DMS53 treated with DMSO at 0.1 percent for 48 hours (cell line): Measurements from ENCODE around the gene MOK.

Experiments
- DNase-seq: peaks from one replicate; lab custom pipeline; 2025; ENCODE audit not compliant: unreplicated experiment; lab: John Stamatoyannopoulos, UW

MOK gene

GRCh38 chr14:102208741-102209140 is 96.2 kb downstream of the MOK start:
- DNase-seq = no peak

DNA sequence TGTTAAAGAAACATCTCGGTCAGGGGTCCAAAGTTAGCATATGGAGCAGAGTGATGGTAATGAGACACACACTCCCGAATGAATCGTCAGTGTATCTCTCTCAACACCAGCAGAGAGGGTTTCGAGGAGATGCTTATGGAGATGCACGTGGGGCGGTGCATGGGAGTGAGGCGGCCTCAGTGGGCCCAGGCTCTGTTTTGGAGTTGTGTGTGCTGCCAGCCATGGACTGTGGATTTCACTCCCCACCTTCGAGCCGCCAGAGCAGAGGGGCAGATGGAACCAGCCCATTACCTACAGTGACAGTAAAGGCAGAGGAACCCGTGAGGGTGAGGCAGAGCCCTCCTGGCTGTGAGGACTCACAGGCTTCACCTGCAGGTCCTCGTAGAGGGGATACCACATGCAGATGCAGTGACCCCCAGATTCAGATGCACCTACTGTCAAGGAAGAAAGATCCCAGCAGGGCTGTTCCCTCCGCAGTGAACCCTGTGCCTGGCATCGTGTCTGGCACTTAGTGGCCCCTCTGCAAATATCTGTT is 97.1 kb downstream of the MOK start:
- DNase-seq = no peak

- no peak for DNase-seq
Measured at GRCh38 chr14:102206918-102207317, 98.0 kb downstream of the MOK start.

GRCh38 chr14:102205560-102205959 is 99.4 kb downstream of the MOK start:
- no peak for DNase-seq

- no peak for DNase-seq
Measured at GRCh38 chr14:102203382-102203781, 101.6 kb downstream of the MOK start.

DNA sequence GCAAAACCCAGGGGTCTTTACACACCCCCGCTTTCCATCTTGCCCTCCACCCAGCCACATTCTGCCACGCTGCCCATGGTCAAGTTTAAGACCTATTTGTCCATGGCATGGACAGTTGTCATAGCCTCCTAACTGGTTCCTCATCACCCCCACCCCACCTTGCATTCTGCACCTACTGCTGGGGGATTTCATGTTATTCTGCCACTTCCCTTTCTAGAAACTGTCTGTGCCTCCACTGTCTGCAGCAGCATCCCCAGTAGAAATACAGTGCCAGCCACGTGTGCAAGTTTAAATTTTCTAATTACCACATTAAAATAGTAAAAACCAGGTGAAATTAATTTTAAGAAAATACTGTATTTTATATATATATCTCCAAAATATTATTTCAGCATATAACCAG is 102.0 kb downstream of the MOK start:
- DNase-seq = no peak

DNA sequence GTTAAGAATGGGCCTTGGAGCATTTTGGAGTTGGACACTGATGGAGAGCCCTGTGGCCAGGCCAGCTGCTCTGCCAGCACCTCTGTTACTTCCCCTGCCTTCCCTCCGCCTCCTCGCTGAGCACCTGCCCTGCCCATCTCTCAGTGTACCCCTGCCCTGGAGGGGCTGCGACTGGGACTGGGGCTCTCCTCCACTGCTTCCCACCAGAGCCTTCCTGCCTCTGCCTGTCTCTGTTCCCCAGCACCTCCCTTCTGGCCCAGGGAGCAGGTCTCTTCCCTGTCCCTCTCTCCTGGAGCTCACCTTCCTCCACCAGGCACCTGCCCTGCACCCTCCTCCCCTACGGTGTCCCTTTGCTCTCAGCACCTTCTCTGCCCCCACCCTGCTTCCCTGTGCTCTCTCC is 103.2 kb downstream of the MOK start:
- no peak for DNase-seq

DNA sequence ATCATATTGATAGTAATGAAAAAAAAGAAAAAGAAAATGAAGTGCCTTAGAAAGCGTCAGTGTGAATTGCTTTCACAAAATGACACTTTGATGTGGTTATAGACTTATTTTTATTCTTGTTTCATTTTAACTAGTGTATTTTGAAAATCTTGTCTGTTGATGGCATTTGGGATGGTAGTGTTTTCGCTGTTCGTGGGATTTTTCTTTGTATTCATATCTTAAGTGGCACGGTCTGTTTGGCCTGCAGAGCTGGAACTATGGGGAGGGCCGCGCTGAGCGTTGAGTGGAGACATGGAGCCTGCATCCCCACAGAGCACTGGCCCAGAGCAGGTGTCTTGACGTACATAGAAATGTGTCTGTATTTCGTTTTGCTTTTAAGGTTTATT is 103.6 kb downstream of the MOK start:
- no peak for DNase-seq

- no peak for DNase-seq
Measured at GRCh38 chr14:102200690-102201352, 104.1 kb downstream of the MOK start.

- DNase-seq = no peak
Measured at GRCh38 chr14:102197317-102197853, 107.6 kb downstream of the MOK start.

DNA sequence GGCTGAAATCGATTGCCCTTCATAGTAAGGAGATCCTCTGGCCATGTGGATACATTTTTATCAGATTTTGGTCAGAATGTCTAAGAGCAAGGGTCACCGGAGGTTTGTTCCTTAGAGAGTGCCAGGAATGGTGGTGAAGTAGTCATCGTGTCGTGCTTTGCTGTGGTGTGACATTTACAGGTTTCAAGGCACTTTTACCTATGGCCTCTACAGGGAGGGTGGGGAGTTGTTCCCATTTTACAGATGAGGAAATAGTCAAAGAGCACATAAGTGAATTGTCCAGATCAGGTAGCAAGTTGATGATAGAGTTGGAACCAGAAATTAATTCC is 108.1 kb downstream of the MOK start:
- no peak for DNase-seq

GRCh38 chr14:102196039-102196901 is 108.7 kb downstream of the MOK start:
- DNase-seq = no peak

- no peak for DNase-seq
Measured at GRCh38 chr14:102195446-102195845, 109.5 kb downstream of the MOK start.

DNA sequence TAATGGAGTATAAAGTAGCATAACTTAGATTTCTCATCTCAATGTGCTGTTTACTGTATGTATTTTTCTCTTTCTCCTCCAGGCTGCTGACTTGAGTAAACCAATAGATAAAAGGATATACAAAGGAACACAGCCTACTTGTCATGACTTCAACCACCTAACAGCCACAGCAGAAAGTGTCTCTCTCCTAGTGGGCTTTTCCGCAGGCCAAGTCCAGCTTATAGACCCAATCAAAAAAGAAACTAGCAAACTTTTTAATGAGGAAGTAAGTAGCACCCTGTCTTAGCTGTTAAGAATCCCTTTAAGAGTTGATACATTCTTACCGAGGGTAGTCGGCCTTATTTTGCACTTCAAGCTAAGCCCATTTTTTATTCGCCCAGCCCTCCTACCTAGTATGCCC is 110.1 kb downstream of the MOK start:
- DNase-seq = no peak

GRCh38 chr14:102192840-102193502 is 112.0 kb downstream of the MOK start:
- DNase-seq = no peak

DNA sequence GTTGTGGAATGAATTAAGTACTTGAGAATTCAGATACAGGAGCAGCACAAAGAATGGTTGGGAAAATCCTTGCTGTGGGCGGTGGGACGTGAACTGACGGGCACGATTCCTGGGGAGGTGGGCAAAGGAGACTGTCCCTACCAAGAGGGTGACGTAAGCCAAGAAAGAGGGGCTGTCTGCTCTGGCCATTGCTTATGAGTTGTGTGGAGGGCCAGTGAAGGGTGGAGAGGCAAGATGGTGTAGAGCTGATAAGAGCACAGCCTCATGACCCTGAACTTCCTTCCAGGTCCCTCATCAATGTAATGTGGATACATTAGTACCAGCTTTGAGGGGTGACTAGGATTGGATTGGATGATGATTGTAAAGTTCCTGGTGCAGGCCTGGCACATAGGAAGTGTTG is 115.1 kb downstream of the MOK start:
- no peak for DNase-seq

GRCh38 chr14:102188187-102188586 is 116.8 kb downstream of the MOK start:
- no peak for DNase-seq

- DNase-seq = no peak
Measured at GRCh38 chr14:102187568-102188001, 117.4 kb downstream of the MOK start.

GRCh38 chr14:102187044-102187443 is 117.9 kb downstream of the MOK start:
- DNase-seq = no peak

GRCh38 chr14:102185360-102185759 is 119.6 kb downstream of the MOK start:
- peak; percentile 86 for DNase-seq

DNA sequence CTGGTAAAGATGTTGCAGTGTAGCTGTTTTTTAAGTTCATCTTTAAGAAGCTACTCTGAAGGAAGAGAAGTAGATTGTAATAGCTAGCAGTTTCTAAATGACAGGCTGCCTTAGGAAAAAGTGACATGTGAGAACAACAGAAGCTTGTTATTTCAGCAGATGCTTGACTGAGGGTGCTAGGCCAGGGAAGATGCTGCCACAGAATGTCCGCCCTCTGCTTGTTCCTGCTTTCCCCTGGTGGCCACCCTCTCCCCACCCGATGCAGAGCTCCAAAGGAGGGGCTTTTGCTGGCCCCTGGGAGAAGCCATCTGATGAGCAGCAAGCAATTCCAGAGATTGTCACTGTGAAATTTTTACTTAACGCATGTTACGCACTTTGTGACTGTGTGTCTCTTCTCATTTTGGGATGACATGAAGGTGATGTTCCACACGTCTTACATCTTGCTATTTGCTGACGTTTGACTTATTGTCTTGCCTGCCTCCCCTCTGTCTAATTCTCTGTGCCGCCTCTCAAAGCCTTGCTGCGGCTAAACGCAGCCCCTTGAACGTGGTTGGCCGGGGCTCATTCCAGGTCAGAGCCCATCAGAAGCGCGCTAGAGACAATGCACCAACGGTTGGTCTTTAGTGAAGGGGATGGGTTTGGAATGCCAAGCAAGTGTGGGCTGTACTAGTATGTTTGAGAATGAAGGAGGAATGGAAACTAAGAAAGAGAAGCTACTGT is 120.5 kb downstream of the MOK start:
- no peak for DNase-seq
